ENCODE results near the gene DCLK2.
"Not testable (repeated sequence)": the region's sequence is repeated elsewhere in the genome, so short reads cannot be mapped to it uniquely, and the experiment has no call there.

Gene DCLK2

DNA sequence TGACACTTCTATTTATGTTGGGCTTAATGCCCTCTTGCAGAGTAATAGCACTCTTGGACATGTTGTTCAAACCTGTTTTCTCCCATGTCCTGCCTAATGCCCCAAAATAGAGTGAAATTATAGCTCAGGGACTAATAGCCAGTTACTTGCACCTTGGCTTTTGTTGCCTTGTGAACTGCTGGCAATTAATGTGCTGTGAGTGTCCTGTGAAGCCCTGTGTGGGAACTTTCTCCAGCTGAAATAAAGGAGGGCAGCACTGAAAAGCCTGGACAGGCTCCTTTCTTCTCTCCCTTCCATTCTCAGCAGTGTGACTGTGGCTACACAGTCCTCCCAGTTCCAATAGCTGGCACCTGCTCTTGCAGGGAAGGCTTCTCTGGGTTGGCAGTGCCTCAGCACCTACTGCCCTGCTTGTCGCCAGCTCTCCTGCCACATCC lies 72.4 kb downstream of the DCLK2 start:
- no peak for DNase-seq (ENCODE audit: low read depth in 2 of 2)

DNA sequence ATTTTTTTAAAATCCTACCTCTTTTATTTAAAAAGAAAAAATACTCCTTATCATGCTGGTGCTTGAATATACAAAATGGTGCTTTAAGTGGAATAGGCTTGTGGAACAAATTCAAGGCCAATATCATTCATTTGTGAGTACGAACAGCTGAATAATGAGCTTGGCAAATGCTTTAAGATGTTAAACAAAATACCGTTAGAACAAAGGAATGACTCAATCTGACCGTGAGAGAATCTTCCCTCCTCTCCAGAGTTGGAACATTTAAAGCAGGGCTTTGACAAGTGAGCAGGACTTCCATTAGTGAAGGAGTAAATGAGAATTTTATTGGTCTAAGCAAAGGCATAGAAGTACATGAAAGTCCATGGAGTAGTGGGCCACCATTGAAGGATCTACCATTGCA lies 74.5 kb downstream of the DCLK2 start:
- no peak for DNase-seq (ENCODE audit: low read depth in 2 of 2)

DNA sequence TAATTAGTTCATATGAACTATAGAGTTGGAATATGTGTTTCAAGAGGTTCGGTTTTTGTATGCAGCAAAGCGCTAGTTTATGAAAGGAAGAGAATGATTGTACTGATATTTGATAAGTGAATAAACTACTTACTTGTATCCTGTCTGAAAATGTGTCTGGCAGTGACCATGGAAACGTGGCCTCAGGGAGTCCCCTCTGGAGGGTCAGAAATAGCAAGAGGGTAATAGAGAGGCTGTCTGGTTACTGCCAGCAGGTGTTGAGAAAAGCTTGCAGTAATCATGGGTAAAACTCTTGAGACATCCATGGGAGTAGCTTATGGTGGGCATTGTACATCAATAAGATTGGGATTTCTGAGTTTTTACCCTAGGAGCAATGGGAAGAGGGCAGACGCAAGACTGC lies 77.1 kb downstream of the DCLK2 start:
- no peak for DNase-seq (ENCODE audit: low read depth in 2 of 2)

DNA sequence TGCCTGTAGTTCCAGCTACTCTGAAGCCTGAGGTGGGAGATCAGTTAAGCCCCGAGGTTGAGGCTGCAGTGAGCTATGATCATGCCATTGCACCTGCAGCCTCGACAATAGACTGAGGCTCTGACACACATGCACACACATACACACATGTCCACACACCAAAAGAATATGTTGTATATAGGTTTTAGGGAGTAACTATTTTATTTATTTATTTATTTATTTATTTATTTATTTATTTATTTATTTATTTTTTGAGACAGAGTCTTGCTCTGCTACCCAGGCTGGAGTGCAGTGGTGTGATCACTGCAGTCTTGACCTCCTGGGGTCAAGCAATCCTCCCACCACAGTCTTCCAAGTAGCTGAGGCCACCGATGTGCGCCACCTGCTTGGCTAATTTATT lies 78.3 kb downstream of the DCLK2 start:
- no peak for DNase-seq (ENCODE audit: low read depth in 2 of 2)

DNA sequence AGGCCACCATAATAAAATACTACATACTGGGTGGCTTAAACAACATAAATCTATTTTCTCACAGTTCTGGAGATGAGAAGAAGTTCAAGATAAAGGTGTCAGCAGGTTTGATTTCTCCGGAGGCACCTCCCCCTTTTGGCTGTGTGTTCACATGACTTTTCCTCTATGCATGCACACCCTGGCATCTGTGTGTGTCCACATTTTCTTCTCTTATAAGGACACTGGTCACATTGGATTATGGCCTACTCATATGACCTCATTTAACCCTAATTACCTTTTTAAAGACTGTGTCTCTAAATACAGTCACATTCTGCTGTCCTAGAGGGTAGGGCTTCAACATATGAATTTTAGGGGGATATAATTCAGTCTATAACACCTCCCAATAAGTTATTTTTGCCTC lies 79.8 kb downstream of the DCLK2 start:
- DNase-seq (ENCODE audit: low read depth in 2 of 2), result no peak

DNA sequence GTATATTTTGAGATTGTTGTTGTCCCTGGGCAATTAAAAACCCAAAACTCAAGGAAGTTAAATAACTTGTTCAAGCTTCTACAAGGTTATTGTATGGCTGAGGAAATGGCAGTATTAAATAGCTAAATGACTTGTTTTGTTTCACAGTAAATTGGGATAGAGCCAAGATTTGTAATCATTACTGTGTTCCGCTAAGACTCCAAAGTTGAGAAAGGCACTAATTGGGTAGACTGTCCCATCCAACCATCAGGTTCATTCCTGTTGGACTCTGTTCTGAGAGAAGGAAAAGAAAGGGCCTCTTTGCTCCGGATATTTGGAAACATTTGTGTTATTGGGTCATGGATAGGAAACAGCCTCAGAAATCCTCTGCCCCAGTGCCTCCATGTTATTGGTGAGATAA lies 82.2 kb downstream of the DCLK2 start:
- no peak for DNase-seq (ENCODE audit: low read depth in 2 of 2)

DNA sequence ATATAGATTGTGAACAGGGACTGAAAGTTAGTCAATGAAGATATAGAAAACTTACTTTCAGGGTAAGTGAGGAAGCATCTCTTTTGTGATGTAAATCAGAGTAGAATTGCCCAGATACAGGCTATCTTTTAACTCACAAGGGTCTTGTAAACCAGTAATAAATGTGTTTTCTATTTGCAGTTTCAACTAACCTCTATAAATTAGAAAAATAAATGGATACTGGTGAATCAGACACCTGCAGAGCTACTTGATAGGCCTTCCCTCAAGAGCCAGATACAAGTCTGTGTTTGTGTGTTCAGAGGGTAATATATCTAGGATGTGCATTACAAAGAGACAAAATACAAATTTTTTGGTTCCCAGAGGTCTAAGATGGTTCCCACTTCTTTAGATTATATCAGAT lies 82.9 kb downstream of the DCLK2 start:
- DNase-seq (ENCODE audit: low read depth in 2 of 2), result no peak

DNA sequence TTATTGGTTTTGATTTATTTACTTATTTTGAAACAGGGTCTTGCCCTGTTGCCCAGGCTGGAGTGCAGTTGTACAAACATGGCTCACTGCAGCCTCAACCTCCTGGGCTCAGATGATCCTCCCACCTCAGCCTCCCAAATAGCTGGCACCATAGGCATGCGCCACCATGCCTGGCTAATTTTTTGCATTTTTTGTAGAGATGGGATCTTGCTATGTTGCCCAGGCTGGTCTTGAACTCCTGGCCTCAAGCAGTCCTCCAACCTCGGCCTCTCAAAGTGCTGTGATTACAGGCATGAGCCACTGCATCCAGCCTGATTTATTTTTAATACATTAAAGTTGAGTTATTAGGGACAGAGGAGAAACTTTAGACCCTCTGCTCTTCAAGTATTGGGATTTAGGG lies 83.8 kb downstream of the DCLK2 start:
- DNase-seq (ENCODE audit: low read depth in 2 of 2), result not testable (repeated sequence)

DNA sequence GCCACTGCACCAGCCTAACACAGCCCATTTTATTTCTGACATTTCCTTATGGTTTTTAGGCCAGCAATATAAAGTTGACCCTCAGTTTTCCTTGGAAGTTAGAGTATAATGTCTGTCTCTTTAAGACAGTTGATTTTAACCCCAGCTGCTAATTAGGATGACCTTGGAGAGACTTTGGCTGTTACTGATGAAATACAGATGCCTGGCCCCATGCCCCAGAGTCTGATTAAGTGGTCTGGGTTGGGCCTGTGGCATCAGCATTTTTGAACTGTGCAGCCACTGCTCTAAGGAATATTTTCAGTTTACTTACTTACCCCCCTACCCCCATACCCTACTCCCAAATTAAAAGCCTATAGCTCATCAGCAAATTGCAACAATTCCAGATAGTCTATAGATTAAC lies 85.8 kb downstream of the DCLK2 start:
- DNase-seq (ENCODE audit: low read depth in 2 of 2), result no peak

DNA sequence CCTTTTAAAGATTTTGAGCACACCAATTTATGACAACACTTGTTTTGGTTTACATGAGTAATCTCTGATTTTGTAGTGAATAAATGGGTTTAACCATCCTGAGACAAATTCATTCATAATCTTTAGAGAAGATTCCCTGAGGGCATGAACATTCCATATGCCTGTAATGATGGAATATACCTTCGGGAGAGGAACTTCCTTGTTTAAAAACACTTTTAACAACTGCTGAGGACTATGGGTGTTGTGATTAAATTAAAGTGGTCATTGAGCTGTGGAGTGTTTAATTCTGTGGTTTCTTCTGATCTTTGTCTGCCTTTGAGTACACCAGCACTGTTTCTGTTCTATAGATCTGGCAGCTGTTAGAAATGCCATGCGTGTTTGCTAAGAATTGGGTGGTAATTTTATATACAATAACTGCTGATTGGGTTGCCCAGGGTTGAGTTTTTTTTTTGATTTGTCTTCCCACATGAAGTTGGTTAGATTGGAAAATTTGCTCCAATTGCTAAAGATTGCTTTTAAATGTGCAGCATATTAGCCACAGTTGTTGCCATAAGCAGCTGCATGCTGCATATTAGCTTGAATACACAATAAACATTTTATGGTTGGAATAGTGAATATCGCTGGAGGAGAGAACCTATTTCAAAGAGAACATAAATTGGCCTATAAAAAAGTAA lies 86.8 kb downstream of the DCLK2 start:
- no peak for DNase-seq (ENCODE audit: low read depth in 2 of 2)

DNA sequence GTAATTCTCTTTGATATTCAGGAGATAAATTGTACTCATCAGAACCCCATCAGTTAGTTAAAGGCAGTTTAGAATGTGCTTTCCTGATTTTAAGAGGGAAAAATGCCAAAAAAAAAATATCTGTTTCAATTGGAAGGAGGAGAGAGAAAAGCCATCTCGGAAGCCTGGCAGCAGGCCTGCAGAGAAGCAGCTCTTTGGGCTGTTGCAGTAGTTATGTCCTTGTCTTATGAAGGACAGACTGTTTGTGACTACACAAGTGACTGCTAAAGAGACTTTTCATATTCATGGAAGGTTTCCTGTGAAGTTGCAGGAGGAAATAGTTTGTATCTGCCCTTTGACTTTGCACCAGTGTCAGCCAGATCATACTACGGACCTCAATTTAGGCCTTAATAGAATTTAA lies 88.8 kb downstream of the DCLK2 start:
- no peak for DNase-seq (ENCODE audit: low read depth in 2 of 2)

DNA sequence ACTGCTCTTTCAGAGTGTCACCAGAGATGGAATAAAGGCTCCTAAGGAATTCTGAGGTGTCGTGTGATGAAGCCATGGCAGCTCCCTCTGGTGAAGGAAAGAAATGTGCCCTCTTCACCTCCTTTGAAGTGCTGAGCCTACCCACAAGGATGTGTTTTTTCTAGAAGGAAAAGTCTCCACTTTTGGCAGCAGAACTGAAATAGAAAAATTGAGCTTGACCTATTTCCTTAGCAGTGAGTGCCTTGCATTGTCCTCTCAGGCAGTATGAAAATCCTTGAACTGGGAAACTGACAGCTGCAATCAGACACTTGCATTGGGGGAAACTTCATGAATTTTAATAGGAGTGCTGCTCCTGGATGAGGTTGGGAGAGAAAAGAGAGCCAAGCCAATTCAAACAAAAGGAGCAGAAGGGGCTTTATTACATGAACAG lies 95.2 kb downstream of the DCLK2 start:
- no peak for DNase-seq (ENCODE audit: low read depth in 2 of 2)

DNA sequence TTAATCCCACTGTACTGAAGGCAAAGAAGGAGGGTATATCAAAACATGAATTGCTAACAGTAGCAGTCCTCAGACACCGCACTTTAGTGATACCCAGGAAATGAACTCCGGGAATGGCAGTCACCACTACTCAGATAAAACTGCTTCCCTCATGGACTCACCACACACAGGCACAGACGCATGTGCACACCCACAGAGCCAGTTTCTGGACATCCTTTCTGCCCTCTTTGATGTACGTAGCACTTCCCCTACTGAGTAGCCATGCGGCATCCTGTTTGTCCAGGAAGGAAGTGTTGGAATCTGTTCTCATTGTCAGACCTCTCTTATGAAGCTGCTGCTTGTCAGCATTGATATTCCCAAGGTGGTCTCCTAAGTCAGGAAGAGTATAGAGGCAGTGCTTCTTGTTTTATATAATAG lies 95.7 kb downstream of the DCLK2 start:
- DNase-seq (ENCODE audit: low read depth in 2 of 2), result no peak

DNA sequence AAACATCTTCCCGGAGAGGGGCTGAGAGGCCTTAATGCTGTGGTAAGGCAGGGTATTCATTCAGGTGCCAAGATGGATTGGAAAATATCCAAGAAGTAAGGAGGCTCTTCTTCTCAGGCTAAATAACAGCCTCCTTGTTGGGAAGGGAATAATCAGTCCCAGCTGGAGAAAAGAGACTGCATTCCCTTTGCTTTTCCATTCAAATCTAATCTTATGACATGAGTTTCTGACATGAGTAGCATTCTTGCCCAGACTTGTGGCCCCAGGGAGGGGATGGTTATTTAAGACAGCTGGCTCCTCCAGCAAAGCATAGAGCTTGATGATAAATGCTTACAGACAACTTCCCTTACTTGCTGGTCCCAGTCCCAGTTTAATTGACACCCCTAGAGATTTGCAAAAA lies 98.3 kb downstream of the DCLK2 start:
- DNase-seq (ENCODE audit: low read depth in 2 of 2), result peak; percentile 82 to 87

DNA sequence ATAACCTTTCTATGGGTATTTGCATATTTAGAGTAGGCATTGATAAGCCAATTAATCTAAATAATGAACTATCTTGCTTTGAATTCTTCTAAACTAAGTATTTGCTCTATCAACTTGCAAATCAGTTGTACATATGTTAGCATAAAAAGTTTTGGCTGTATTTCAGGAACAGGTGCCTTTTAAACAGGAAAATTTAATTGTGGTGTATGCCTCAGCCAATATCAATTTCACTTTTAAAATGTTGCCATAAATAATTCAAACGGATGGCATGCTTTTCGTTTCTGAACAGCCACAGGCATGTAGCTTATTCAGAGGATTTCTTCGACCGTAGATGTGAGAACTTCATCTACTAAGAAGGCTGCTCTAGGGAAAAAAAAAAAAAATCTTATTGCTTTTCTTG lies 99.9 kb downstream of the DCLK2 start:
- DNase-seq (ENCODE audit: low read depth in 2 of 2), result peak; percentile 36 to 49

DNA sequence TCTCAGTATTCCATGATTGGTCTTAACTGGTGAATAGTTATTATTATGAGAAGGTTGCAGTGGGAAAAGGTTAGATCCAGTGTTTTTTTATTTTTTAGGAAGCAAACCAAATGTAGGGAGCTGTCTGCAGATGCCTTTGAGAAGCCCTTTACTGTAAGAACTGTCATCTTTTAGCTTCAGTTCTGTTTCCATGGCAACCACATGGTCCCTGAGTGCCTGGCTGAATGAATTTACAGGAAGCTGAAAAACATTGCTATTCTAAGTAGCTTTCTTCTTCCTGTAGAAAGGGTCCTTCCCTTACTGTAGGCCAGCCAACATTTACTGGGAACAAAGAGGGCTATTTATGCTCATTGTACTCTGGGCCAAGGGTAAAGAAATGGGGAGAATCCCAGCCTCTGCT lies 103.3 kb downstream of the DCLK2 start:
- DNase-seq (ENCODE audit: low read depth in 2 of 2), result no peak

DNA sequence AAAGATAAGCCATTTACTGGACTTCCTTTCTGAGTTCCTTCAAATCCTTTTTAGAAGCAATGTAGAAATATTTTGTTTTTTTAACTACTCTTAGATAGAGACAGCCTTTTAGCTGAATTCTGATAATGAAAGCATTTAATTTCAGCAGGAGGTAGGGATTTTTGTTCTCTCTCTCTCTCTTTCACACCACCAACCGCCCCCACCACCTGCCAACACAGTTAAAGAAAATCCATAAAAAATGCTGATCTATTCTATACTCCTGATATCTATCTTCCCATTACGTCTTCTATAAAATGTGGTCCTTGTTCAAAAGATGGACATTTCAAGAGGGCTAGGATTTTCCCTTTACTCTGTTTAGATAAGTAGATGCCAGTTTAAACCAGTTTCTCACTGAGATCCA lies 104.5 kb downstream of the DCLK2 start:
- DNase-seq (ENCODE audit: low read depth in 2 of 2), result no peak

DNA sequence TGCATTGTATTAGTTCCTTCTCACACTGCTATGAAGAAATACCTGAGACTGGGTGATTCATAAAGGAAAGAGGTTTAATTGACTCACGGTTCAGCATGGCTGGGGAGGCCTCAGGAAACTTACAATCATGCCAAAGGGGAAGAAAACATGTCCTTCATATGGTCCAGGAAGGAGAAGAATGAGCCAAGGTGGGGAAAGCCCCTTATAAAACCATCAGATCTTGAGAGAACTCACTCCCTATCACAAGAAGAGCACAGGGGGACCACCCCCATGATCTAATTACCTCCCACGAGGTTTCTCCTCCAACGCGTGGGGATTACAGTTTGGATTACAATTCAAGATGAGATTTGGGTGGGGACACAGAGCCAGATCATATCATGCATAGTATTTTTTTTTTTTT lies 106.8 kb downstream of the DCLK2 start:
- DNase-seq (ENCODE audit: low read depth in 2 of 2), result not testable (repeated sequence)

DNA sequence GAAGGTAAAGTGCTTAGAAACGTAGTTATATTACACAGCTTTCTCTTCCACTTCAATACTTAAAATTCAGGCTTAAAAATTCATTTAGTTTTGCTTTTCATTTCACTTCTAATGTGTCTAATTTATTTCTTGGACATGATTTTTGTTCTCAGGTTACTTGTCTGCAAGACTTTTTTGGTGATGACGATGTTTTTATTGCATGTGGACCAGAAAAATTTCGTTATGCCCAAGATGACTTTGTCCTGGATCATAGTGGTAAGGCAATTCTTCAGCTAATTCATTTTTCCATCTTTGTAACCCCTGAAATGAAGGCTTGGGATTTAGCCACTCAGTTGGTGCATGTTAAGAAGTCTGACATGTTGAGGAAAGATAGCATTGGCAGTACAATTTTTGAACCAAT lies 114.7 kb downstream of the DCLK2 start:
- no peak for DNase-seq (ENCODE audit: low read depth in 2 of 2)

DNA sequence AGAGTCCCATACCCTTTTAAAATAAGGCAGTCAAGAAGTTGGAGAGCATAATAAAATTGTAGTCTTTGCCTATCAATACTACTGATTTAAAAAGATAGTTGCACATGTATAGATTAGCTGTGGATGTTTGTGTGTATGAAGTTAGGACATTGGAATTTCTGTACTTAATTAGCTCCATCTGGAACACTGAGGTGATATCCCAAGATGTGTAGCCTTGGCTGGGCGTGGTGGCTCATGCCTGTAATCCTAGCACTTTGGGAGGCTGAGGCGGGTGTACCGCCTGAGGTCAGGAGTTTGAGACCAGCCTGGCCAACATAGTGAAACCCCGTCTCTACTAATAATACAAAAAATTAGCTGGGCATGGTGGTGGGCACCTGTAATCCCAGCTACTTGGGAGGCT lies 119.0 kb downstream of the DCLK2 start:
- DNase-seq (ENCODE audit: low read depth in 2 of 2), result not testable (repeated sequence)

DNA sequence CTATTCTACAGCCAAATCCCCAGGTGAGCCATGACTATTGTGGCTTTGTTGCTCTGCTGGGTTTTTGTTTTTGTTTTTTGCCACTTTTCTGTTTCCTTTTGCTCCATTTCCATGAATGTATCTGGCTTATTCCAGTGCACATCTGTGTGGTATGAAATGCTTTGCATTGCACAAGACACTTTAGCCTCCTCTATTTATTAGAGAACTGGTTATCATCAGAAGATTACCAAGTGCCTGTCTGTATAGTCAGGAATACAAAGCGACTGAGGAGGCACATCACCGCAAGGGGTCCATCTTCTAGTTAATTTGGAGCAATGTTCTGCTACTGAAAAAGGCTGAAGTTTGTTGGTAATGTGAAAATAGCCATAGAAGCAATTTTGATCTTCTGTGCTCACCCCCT lies 120.8 kb downstream of the DCLK2 start:
- no peak for DNase-seq (ENCODE audit: low read depth in 2 of 2)

DNA sequence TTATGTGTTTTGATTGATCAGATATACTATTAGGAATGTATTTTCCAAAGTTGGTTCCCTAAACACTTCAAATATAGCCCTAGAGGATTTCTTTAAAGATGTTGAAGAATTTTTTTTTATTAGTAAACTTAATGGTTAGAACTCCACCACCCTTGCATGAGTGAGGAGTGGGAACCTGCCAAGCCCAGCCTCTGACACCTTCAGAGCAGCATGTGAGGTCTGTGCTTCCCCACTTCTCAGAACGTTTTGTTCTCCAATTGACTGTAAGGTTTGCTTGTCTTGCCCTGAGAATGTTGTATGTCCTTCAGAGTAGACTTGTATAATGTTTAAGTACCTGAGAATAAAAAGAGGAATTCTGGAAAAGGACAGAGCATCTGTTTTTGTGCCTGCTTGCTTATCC lies 126.8 kb downstream of the DCLK2 start:
- DNase-seq (ENCODE audit: low read depth in 2 of 2), result no peak

DNA sequence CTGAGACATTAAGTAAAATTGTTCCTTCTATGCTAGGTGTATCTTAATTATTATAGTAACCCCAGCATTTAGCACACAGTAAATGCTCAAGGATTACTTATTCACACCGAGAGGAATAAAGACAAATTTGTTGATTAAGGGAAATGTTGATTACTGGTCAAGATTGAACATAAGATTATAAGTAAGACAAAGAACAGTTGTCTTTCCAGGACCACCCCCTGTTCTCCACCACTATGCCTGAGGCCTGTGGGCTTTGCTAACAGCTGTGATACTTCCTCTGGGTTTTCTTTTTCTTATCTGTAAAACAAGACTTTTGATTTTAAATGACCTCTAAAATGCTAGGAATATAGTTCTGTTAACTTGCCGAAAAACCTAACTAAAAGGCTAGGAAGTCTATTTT lies 128.0 kb downstream of the DCLK2 start:
- DNase-seq (ENCODE audit: low read depth in 2 of 2), result no peak

DNA sequence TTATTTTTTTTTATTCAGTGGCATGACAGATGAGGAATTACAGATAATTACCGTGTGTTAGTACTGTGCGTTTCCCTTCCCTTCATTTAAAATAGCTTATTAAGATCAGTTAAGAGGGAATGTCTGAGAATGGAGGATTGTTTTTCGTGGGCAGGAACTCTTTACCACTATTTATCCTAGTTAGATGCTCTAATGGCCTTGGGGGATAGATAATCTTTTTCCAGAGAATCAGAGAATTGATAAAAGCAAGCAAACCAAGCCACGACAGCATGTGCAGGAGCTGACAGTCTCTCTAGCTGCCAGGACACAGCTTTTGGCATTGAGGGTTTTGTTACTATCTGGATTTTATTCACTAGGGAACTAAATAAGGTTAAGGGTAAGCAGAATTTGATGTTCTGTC lies 128.7 kb downstream of the DCLK2 start:
- no peak for DNase-seq (ENCODE audit: low read depth in 2 of 2)
